Fibroblast of skin of scalp (primary cell): ENCODE data around the gene ZDHHC8.

ENCODE experiments used
- DNase-seq: peaks from one replicate; pipeline ENCODE4 v3.0.0-alpha.2; 2013

ZDHHC8 gene

GRCh38 chr22:20096574-20097420, 34.8 kb upstream of the ZDHHC8 start:
- no peak for DNase-seq

- DNase-seq, result no peak
Observed at GRCh38 chr22:20099099-20099711, 32.4 kb upstream of the ZDHHC8 start.

GRCh38 chr22:20101638-20102037, 30.0 kb upstream of the ZDHHC8 start:
- DNase-seq, result no peak

- DNase-seq, result no peak
Observed at GRCh38 chr22:20102203-20102780, 29.3 kb upstream of the ZDHHC8 start.

GRCh38 chr22:20105456-20106204, 26.0 kb upstream of the ZDHHC8 start:
- DNase-seq, result no peak

- no peak for DNase-seq
Observed at GRCh38 chr22:20106205-20106848, 25.3 kb upstream of the ZDHHC8 start.

GRCh38 chr22:20106849-20107237, 24.8 kb upstream of the ZDHHC8 start:
- DNase-seq, result no peak

- DNase-seq, result no peak
Observed at GRCh38 chr22:20107471-20107901, 24.1 kb upstream of the ZDHHC8 start.

- no peak for DNase-seq
Observed at GRCh38 chr22:20107951-20108756, 23.4 kb upstream of the ZDHHC8 start.

GRCh38 chr22:20108757-20109230, 22.8 kb upstream of the ZDHHC8 start:
- no peak for DNase-seq

GRCh38 chr22:20109411-20110358, 21.9 kb upstream of the ZDHHC8 start:
- no peak for DNase-seq

- no peak for DNase-seq
Observed at GRCh38 chr22:20110359-20110985, 21.1 kb upstream of the ZDHHC8 start.

- DNase-seq, result peak; percentile 38
Observed at GRCh38 chr22:20111045-20111688, 20.4 kb upstream of the ZDHHC8 start.

- DNase-seq, result no peak
Observed at GRCh38 chr22:20111689-20112622, 19.6 kb upstream of the ZDHHC8 start.

- no peak for DNase-seq
Observed at GRCh38 chr22:20112623-20113511, 18.7 kb upstream of the ZDHHC8 start.

- DNase-seq, result no peak
Observed at GRCh38 chr22:20113551-20114310, 17.9 kb upstream of the ZDHHC8 start.
